DOHH2 (cell line): ENCODE results near the gene NOTCH1.

ENCODE experiments used
- H3F3A ChIP-seq: fragments of 200-600 bp; sonication (generic), shearing (Covaris generic); 2 replicates; pipeline ENCODE4 v1.6.0; 2016; ENCODE audit warnings: antibody characterized with exemption, mild to moderate bottlenecking; ENCODE audit not compliant: control insufficient read depth, insufficient read depth
- H3K27ac ChIP-seq: fragments of 200-600 bp; sonication (generic); 2 replicates; pipeline ENCODE4 v1.5.1; 2014; ENCODE audit warnings: low read depth, mild to moderate bottlenecking, low read length, moderate library complexity
- H3K27me3 ChIP-seq: fragments of 200-600 bp; sonication (generic); 2 replicates; pipeline ENCODE4 v1.6.1; 2014; ENCODE audit warnings: mild to moderate bottlenecking, low read length, mixed read lengths; ENCODE audit not compliant: control insufficient read depth
- H3K36me3 ChIP-seq: fragments of 200-600 bp; sonication (generic); 2 replicates; pipeline ENCODE4 v1.6.1; 2014; ENCODE audit warnings: mild to moderate bottlenecking, low read length, moderate library complexity, mixed read lengths; ENCODE audit not compliant: control insufficient read depth
- H3K4me1 ChIP-seq: fragments of 200-600 bp; sonication (generic); 2 replicates; pipeline ENCODE4 v1.6.1; 2014; ENCODE audit warnings: mild to moderate bottlenecking, low read length, mixed read lengths; ENCODE audit not compliant: control insufficient read depth
- H3K4me2 ChIP-seq: fragments of 200-600 bp; sonication (generic); 2 replicates; pipeline ENCODE4 v1.6.0; 2014; ENCODE audit warnings: mild to moderate bottlenecking, low read length, moderate library complexity
- H3K4me3 ChIP-seq: fragments of 200-600 bp; sonication (generic); 2 replicates; pipeline ENCODE4 v1.5.1; 2014; ENCODE audit warnings: mild to moderate bottlenecking, low read length, mixed read lengths
- H3K79me2 ChIP-seq: fragments of 200-600 bp; sonication (generic); 2 replicates; pipeline ENCODE4 v1.6.1; 2014; ENCODE audit warnings: mild to moderate bottlenecking, low read length, mixed read lengths; ENCODE audit not compliant: control insufficient read depth
- H3K9me2 ChIP-seq: fragments of 200-600 bp; sonication (generic); replicated peaks from 2 replicates; pipeline ENCODE4 v1.6.1; 2014; ENCODE audit warnings: mild to moderate bottlenecking, low read length, mixed read lengths; ENCODE audit not compliant: control insufficient read depth
- H3K9me3 ChIP-seq: fragments of 200-600 bp; sonication (generic); 2 replicates; pipeline ENCODE4 v1.6.1; 2014; ENCODE audit warnings: antibody characterized with exemption, low read length, mixed read lengths; ENCODE audit not compliant: control insufficient read depth, insufficient read depth
- H4K20me1 ChIP-seq: fragments of 200-600 bp; sonication (generic); 2 replicates; pipeline ENCODE4 v1.6.0; 2014; ENCODE audit warnings: low read depth, mild to moderate bottlenecking, antibody characterized with exemption, low read length, moderate library complexity; ENCODE audit not compliant: control insufficient read depth, insufficient read depth
- CTCF ChIP-seq: fragments of 200-600 bp; sonication (generic); IDR thresholded peaks from one replicate; pipeline ENCODE4 v1.5.1; 2014; ENCODE audit warnings: antibody characterized with exemption, mild to moderate bottlenecking, low read depth, low read length; ENCODE audit not compliant: poor library complexity, severe bottlenecking
- EZH2phosphoT487 ChIP-seq: fragments of 200-600 bp; sonication (generic); IDR thresholded peaks from 2 replicates; pipeline ENCODE4 v1.6.1; 2017; ENCODE audit warnings: borderline replicate concordance, mild to moderate bottlenecking, antibody characterized with exemption, low read length, moderate library complexity, mixed read lengths

The NOTCH1 gene

GRCh38 chr9:136506425-136506824 is 39.4 kb downstream of the NOTCH1 start:
- Histone ChIP-seq H3K4me3 (no peak overlapping the region), H3K36me3 (peaks cover 43% of the 10 kb centered on the region), H3K27ac (no peak overlapping the region), H3K27me3 (no peaks in the 10 kb centered on the region), H3F3A (no peaks in the 10 kb centered on the region), H3K79me2 (no peaks in the 10 kb centered on the region), H3K4me2 (no peak overlapping the region), H3K4me1 (no peaks in the 10 kb centered on the region), H4K20me1 (no peaks in the 10 kb centered on the region), H3K9me3 (no peaks in the 10 kb centered on the region), H3K9me2 (no peaks in the 10 kb centered on the region)
- TF ChIP-seq EZH2phosphoT487 (no peak), CTCF (no peak)

GRCh38 chr9:136505406-136506403 is 40.1 kb downstream of the NOTCH1 start:
- no peaks in the 10 kb centered on the region for H3K4me1 ChIP-seq
- no peaks in the 10 kb centered on the region for H3K9me2 ChIP-seq
- no peaks in the 10 kb centered on the region for H3F3A ChIP-seq
- no peak overlapping the region for H3K4me3 ChIP-seq
- no peaks in the 10 kb centered on the region for H3K79me2 ChIP-seq
- peaks cover 43% of the 10 kb centered on the region for H3K36me3 ChIP-seq
- no peaks in the 10 kb centered on the region for H3K27me3 ChIP-seq
- no peak overlapping the region for H3K27ac ChIP-seq
- H4K20me1 ChIP-seq: no peaks in the 10 kb centered on the region
- H3K4me2 ChIP-seq: no peak overlapping the region
- TF ChIP-seq CTCF (no peak), EZH2phosphoT487 (no peak)
- H3K9me3 ChIP-seq: no peaks in the 10 kb centered on the region

GRCh38 chr9:136504512-136505348 is 41.1 kb downstream of the NOTCH1 start:
- Histone ChIP-seq H3F3A (no peaks in the 10 kb centered on the region), H3K4me2 (no peak overlapping the region), H3K36me3 (peaks cover 48% of the 10 kb centered on the region), H3K27me3 (no peaks in the 10 kb centered on the region), H3K79me2 (no peaks in the 10 kb centered on the region), H3K27ac (no peak overlapping the region), H3K4me3 (no peak overlapping the region), H4K20me1 (no peaks in the 10 kb centered on the region), H3K4me1 (no peaks in the 10 kb centered on the region), H3K9me2 (no peaks in the 10 kb centered on the region), H3K9me3 (no peaks in the 10 kb centered on the region)
- no peak for TF ChIP-seq EZH2phosphoT487
- TF ChIP-seq CTCF: no peak
